WTC11 (cell line): ENCODE measurements around the gene PTPRU.

ENCODE experiments used
- CBFB ChIP-seq: sonication (generic); formaldehyde crosslinking; IDR thresholded peaks from 2 replicates; pipeline ENCODE4 v1.8.1; 2022; ENCODE audit warnings: mild to moderate bottlenecking, low read depth, missing genetic modification reagents
- NR2C2 ChIP-seq: sonication (generic); formaldehyde crosslinking; IDR thresholded peaks from 2 replicates; pipeline ENCODE4 v1.8.0; 2022; ENCODE audit warnings: mild to moderate bottlenecking, missing genetic modification reagents
- SP1 ChIP-seq: sonication (generic); formaldehyde crosslinking; conservative IDR thresholded peaks from 2 replicates; pipeline ENCODE4 v1.8.1; 2022; ENCODE audit warnings: missing genetic modification reagents
- TF ChIP-seq, protein P1 (sequence below): fragments of 200-600 bp; IDR thresholded peaks from 2 replicates; pipeline ENCODE4 v1.8.0; 2022; ENCODE audit warnings: antibody characterized with exemption
- TF ChIP-seq, protein P2 (sequence below): sonication (generic); formaldehyde crosslinking; conservative IDR thresholded peaks from 2 replicates; pipeline ENCODE4 v1.8.1; 2023; ENCODE audit warnings: mild to moderate bottlenecking, low read depth, missing genetic modification reagents, moderate library complexity
- TF ChIP-seq, protein P3 (sequence below): sonication (generic); formaldehyde crosslinking; IDR thresholded peaks from 2 replicates; pipeline ENCODE4 v1.8.1; 2023; ENCODE audit warnings: mild to moderate bottlenecking, missing genetic modification reagents, moderate library complexity
- TF ChIP-seq, protein P4 (sequence below): sonication (generic); formaldehyde crosslinking; conservative IDR thresholded peaks from 2 replicates; pipeline ENCODE4 v1.8.1; 2022; ENCODE audit warnings: mild to moderate bottlenecking, missing genetic modification reagents
- TF ChIP-seq, protein P5 (sequence below): sonication (generic); formaldehyde crosslinking; IDR thresholded peaks from 2 replicates; pipeline ENCODE4 v1.8.0; 2023; ENCODE audit warnings: missing genetic modification reagents, mild to moderate bottlenecking, borderline replicate concordance

DNA sequence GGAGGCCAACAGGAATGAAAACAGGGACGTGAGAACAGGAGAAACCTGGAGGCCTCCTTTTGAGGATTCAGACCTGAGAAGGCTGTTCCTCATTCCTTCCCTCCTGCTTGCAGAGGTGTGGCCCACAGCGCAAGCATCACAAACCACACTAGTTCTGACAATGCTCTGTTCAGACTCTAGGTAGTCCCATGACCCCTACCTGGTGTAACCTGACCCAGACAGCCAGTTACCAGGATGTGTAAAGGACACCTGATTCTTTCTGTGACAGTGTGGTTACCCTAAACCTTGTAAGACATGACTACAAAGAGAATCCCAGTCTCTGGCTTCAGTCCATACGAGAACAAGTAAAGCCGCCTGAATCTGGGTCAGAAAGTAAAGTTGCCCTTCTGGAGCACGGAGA is 8.8 kb upstream of the PTPRU start:
- TF ChIP-seq, protein P1, sequence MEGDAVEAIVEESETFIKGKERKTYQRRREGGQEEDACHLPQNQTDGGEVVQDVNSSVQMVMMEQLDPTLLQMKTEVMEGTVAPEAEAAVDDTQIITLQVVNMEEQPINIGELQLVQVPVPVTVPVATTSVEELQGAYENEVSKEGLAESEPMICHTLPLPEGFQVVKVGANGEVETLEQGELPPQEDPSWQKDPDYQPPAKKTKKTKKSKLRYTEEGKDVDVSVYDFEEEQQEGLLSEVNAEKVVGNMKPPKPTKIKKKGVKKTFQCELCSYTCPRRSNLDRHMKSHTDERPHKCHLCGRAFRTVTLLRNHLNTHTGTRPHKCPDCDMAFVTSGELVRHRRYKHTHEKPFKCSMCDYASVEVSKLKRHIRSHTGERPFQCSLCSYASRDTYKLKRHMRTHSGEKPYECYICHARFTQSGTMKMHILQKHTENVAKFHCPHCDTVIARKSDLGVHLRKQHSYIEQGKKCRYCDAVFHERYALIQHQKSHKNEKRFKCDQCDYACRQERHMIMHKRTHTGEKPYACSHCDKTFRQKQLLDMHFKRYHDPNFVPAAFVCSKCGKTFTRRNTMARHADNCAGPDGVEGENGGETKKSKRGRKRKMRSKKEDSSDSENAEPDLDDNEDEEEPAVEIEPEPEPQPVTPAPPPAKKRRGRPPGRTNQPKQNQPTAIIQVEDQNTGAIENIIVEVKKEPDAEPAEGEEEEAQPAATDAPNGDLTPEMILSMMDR, result no peak
- no peak for TF ChIP-seq SP1 (CRISPR knock-in tag)
- TF ChIP-seq NR2C2, result no peak
- TF ChIP-seq, protein P2, sequence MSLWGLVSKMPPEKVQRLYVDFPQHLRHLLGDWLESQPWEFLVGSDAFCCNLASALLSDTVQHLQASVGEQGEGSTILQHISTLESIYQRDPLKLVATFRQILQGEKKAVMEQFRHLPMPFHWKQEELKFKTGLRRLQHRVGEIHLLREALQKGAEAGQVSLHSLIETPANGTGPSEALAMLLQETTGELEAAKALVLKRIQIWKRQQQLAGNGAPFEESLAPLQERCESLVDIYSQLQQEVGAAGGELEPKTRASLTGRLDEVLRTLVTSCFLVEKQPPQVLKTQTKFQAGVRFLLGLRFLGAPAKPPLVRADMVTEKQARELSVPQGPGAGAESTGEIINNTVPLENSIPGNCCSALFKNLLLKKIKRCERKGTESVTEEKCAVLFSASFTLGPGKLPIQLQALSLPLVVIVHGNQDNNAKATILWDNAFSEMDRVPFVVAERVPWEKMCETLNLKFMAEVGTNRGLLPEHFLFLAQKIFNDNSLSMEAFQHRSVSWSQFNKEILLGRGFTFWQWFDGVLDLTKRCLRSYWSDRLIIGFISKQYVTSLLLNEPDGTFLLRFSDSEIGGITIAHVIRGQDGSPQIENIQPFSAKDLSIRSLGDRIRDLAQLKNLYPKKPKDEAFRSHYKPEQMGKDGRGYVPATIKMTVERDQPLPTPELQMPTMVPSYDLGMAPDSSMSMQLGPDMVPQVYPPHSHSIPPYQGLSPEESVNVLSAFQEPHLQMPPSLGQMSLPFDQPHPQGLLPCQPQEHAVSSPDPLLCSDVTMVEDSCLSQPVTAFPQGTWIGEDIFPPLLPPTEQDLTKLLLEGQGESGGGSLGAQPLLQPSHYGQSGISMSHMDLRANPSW (CRISPR knock-in tag), result no peak
- TF ChIP-seq, protein P3, sequence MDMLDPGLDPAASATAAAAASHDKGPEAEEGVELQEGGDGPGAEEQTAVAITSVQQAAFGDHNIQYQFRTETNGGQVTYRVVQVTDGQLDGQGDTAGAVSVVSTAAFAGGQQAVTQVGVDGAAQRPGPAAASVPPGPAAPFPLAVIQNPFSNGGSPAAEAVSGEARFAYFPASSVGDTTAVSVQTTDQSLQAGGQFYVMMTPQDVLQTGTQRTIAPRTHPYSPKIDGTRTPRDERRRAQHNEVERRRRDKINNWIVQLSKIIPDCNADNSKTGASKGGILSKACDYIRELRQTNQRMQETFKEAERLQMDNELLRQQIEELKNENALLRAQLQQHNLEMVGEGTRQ (CRISPR knock-in tag), result 0 out of 2 replicates have a peak, but pooled peaks have one; percentile 11
- TF ChIP-seq CBFB, result no peak
- TF ChIP-seq, protein P4, sequence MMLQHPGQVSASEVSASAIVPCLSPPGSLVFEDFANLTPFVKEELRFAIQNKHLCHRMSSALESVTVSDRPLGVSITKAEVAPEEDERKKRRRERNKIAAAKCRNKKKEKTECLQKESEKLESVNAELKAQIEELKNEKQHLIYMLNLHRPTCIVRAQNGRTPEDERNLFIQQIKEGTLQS, result no peak
- TF ChIP-seq, protein P5, sequence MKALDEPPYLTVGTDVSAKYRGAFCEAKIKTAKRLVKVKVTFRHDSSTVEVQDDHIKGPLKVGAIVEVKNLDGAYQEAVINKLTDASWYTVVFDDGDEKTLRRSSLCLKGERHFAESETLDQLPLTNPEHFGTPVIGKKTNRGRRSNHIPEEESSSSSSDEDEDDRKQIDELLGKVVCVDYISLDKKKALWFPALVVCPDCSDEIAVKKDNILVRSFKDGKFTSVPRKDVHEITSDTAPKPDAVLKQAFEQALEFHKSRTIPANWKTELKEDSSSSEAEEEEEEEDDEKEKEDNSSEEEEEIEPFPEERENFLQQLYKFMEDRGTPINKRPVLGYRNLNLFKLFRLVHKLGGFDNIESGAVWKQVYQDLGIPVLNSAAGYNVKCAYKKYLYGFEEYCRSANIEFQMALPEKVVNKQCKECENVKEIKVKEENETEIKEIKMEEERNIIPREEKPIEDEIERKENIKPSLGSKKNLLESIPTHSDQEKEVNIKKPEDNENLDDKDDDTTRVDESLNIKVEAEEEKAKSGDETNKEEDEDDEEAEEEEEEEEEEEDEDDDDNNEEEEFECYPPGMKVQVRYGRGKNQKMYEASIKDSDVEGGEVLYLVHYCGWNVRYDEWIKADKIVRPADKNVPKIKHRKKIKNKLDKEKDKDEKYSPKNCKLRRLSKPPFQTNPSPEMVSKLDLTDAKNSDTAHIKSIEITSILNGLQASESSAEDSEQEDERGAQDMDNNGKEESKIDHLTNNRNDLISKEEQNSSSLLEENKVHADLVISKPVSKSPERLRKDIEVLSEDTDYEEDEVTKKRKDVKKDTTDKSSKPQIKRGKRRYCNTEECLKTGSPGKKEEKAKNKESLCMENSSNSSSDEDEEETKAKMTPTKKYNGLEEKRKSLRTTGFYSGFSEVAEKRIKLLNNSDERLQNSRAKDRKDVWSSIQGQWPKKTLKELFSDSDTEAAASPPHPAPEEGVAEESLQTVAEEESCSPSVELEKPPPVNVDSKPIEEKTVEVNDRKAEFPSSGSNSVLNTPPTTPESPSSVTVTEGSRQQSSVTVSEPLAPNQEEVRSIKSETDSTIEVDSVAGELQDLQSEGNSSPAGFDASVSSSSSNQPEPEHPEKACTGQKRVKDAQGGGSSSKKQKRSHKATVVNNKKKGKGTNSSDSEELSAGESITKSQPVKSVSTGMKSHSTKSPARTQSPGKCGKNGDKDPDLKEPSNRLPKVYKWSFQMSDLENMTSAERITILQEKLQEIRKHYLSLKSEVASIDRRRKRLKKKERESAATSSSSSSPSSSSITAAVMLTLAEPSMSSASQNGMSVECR (CRISPR knock-in tag), result no peak
